SK-N-SH (cell line): ENCODE measurements around the gene OR8D1. TPM values are rescaled to one million over a fixed set of nuclear protein-coding genes. Genes with fewer than 3 reads are reported as not detected.

Experiments used
- CTCF ChIA-PET: fragments of 300-600, 350-600 bp; formaldehyde crosslinking; extraction: SDS; loops from one replicate; lab custom pipeline; 2021; lab: Yijun Ruan, JAX
- POLR2A ChIA-PET: fragments of 350-600 bp; sonication (Branson Sonifier 250); formaldehyde crosslinking; extraction: SDS; loops from one replicate; lab custom pipeline; 2020; ENCODE audit warnings: antibody characterized with exemption, inconsistent platforms; lab: Yijun Ruan, JAX
- DNase-seq: peaks from one replicate; pipeline ENCODE4 v3.0.0; 2012
- H2AFZ ChIP-seq: fragments of 200-600 bp; sonication (generic); 2 replicates; pipeline ENCODE4 v1.8.1; 2016; ENCODE audit warnings: antibody characterized with exemption, mild to moderate bottlenecking, low read depth
- H3F3A ChIP-seq: fragments of 200-600 bp; sonication (generic); replicated peaks from 2 replicates; pipeline ENCODE3; 2016; ENCODE audit warnings: antibody characterized with exemption, mild to moderate bottlenecking; ENCODE audit not compliant: insufficient read depth
- H3K27ac ChIP-seq, 2 experiments: fragments of 200-500 bp in 1 of 2; fragments of 200-600 bp in 1 of 2; sonication (Bioruptor generic) in 1 of 2; sonication (generic), shearing (Covaris generic) in 1 of 2; 2 replicates each; pipeline versions ENCODE4 v1.5.1 to v1.6.1; 2014 to 2016; ENCODE audit warnings: low read depth in 2 of 2, inconsistent platforms in 1 of 2, low read length in 1 of 2, mild to moderate bottlenecking in 1 of 2, mixed read lengths in 1 of 2
- H3K27me3 ChIP-seq: fragments of 200-600 bp; sonication (generic), shearing (Covaris generic); 2 replicates; pipeline ENCODE4 v1.6.1; 2016; ENCODE audit warnings: mixed run types; ENCODE audit not compliant: insufficient read depth
- H3K36me3 ChIP-seq, 2 experiments: fragments of 200-500 bp in 1 of 2; fragments of 200-600 bp in 1 of 2; sonication (Bioruptor generic) in 1 of 2; sonication (generic) in 1 of 2; replicated peaks in 1 of 2; 2 replicates each; pipeline versions ENCODE3 to v1.5.1; 2014 to 2016; ENCODE audit warnings: low read length in 1 of 2, mild to moderate bottlenecking in 1 of 2; ENCODE audit not compliant: insufficient read depth in 2 of 2, control insufficient read depth in 1 of 2
- H3K4me1 ChIP-seq, 2 experiments: fragments of 200-500 bp in 1 of 2; fragments of 200-600 bp in 1 of 2; sonication (Bioruptor generic) in 1 of 2; sonication (generic), shearing (Covaris generic) in 1 of 2; 2 replicates each; pipeline versions ENCODE4 v1.5.1 to v1.6.1; 2014 to 2016; ENCODE audit warnings: low read depth in 1 of 2, low read length in 1 of 2, mixed run types in 1 of 2; ENCODE audit not compliant: insufficient read depth in 2 of 2, control insufficient read depth in 1 of 2
- H3K4me2 ChIP-seq: fragments of 200-600 bp; sonication (generic), shearing (Covaris generic); 2 replicates; pipeline ENCODE4 v1.6.1; 2017; ENCODE audit warnings: mixed run types
- H3K4me3 ChIP-seq, 2 experiments: fragments of 200-500 bp in 1 of 2; fragments of 200-600 bp in 1 of 2; sonication (Bioruptor generic) in 1 of 2; sonication (generic), shearing (Covaris generic) in 1 of 2; 2 replicates each; pipeline versions ENCODE4 v1.5.1 to v1.8.1; 2014 to 2016; ENCODE audit warnings: low read depth in 2 of 2, inconsistent platforms in 1 of 2, low read length in 1 of 2, mild to moderate bottlenecking in 1 of 2, mixed read lengths in 1 of 2, moderate library complexity in 1 of 2
- H3K79me2 ChIP-seq: fragments of 200-600 bp; sonication (generic); 2 replicates; pipeline ENCODE4 v1.8.1; 2017; ENCODE audit warnings: mild to moderate bottlenecking; ENCODE audit not compliant: insufficient read depth
- H3K9ac ChIP-seq: fragments of 200-600 bp; sonication (generic); 2 replicates; pipeline ENCODE4 v1.6.1; 2017; ENCODE audit warnings: mixed run types
- H3K9me2 ChIP-seq: fragments of 200-600 bp; sonication (generic); 2 replicates; pipeline ENCODE4 v1.6.1; 2017; ENCODE audit warnings: mixed run types
- H3K9me3 ChIP-seq: fragments of 200-600 bp; sonication (generic); 2 replicates; pipeline ENCODE4 v1.6.1; 2017; ENCODE audit warnings: mixed run types, mild to moderate bottlenecking, moderate library complexity
- H4K20me1 ChIP-seq: fragments of 200-600 bp; sonication (generic); 2 replicates; pipeline ENCODE4 v1.6.1; 2017; ENCODE audit warnings: mild to moderate bottlenecking, mixed run types; ENCODE audit not compliant: insufficient read depth
- CTCF ChIP-seq: fragments of 200-600 bp; sonication (generic); IDR thresholded peaks from 2 replicates; pipeline ENCODE4 v1.6.1; 2017; ENCODE audit warnings: antibody characterized with exemption, mild to moderate bottlenecking, moderate library complexity
- ELF1 ChIP-seq: IDR thresholded peaks from 2 replicates; pipeline ENCODE4 v1.4.0; 2012
- EP300 ChIP-seq, 2 experiments: IDR thresholded peaks; 2 replicates each; pipeline versions ENCODE4 v1.4.0 to v1.6.1; 2012; ENCODE audit warnings: borderline replicate concordance in 1 of 2, low read depth in 1 of 2, low read length in 1 of 2
- EZH2phosphoT487 ChIP-seq: fragments of 200-600 bp; sonication (generic); IDR thresholded peaks from 2 replicates; pipeline ENCODE4 v1.6.1; 2017; ENCODE audit warnings: low read depth, mixed run types, mild to moderate bottlenecking, antibody characterized with exemption, moderate library complexity, borderline replicate concordance
- FOSL2 ChIP-seq: IDR thresholded peaks from 2 replicates; pipeline ENCODE4 v1.4.0; 2012; ENCODE audit warnings: low read depth, mild to moderate bottlenecking, moderate library complexity, borderline replicate concordance
- FOXM1 ChIP-seq: IDR thresholded peaks from 2 replicates; pipeline ENCODE4 v1.4.0; 2012; ENCODE audit warnings: low read depth, mild to moderate bottlenecking
- GABPA ChIP-seq: IDR thresholded peaks from 2 replicates; pipeline ENCODE4 v1.4.0; 2012; ENCODE audit warnings: low read depth, mild to moderate bottlenecking
- JUND ChIP-seq: IDR thresholded peaks from 2 replicates; pipeline ENCODE4 v1.4.0; 2012
- MEF2A ChIP-seq: IDR thresholded peaks from 2 replicates; pipeline ENCODE4 v1.4.0; 2012; ENCODE audit warnings: low read depth, borderline replicate concordance
- RXRA ChIP-seq: IDR thresholded peaks from 2 replicates; pipeline ENCODE4 v1.4.0; 2012; ENCODE audit warnings: low read depth, mild to moderate bottlenecking, borderline replicate concordance
- SIN3A ChIP-seq: IDR thresholded peaks from 2 replicates; pipeline ENCODE4 v1.6.1; 2012; ENCODE audit warnings: low read depth, mild to moderate bottlenecking, low read length, moderate library complexity, borderline replicate concordance
- SMC3 ChIP-seq: IDR thresholded peaks from 2 replicates; pipeline ENCODE4 v1.6.1; 2012; ENCODE audit warnings: low read depth, low read length, improper control_type of control experiment
- TAF1 ChIP-seq: IDR thresholded peaks from 2 replicates; pipeline ENCODE4 v1.6.1; 2012; ENCODE audit warnings: low read depth, mild to moderate bottlenecking, low read length, moderate library complexity, borderline replicate concordance
- TCF12 ChIP-seq: IDR thresholded peaks from 2 replicates; pipeline ENCODE4 v1.4.0; 2012
- TEAD4 ChIP-seq: IDR thresholded peaks from 2 replicates; pipeline ENCODE4 v1.4.0; 2012; ENCODE audit warnings: mild to moderate bottlenecking, borderline replicate concordance; ENCODE audit not compliant: insufficient read depth
- WGBS: methylation state at CpG from one replicate; pipeline ENCODE4 v1.1.6; 2017; ENCODE audit warnings: low lambda C conversion rate; 5-methylcytosine and 5-hydroxymethylcytosine counted together
- polyA plus RNA-seq, 3 experiments: library from polyadenylated mRNA; depleted of rRNA; stranded (reverse); fragments of >200 nt; gene quantifications; 2 replicates each; pipeline ENCODE4 v1.2.3, GENCODE V29; 2012
- TF ChIP-seq, protein P1 (sequence below): IDR thresholded peaks from 2 replicates; pipeline ENCODE4 v1.4.0; 2012; ENCODE audit warnings: low read depth, borderline replicate concordance
- TF ChIP-seq, protein P2 (sequence below): fragments of 150-350 bp; IDR thresholded peaks from 2 replicates; pipeline ENCODE4 v1.6.1; 2017; ENCODE audit warnings: antibody characterized with exemption, low read length, low read depth, borderline replicate concordance
- TF ChIP-seq, protein P3 (sequence below): IDR thresholded peaks from 2 replicates; pipeline ENCODE4 v1.6.1; 2012; ENCODE audit warnings: mild to moderate bottlenecking, low read depth, low read length, moderate library complexity

OR8D1 gene
- polyA plus RNA-seq, 1 of the 3 experiments (the other 2 are of a cell fraction) = not detected

DNA sequence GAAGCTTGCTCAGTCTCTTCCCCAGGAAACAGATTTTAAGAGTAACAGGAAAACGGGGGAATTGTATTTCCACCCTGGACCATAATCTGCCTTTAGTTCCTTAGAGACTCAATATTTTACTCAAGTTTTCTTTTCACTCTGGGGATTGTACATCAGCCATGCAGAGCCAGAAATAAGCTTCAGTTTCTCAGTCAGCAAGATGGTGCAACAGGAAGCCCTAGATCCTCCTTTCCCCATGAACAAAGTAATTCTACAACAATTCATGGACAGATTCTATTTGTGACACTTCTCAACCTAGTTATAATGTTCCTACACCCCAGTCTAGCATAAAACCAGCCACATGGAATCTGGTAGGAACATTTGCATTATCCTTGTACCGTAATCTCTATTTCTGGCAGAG is 45.8 kb upstream of the OR8D1 start:
- no peak for DNase-seq
- H3K9me3 ChIP-seq = no peaks in the 10 kb centered on the region
- no peaks in the 10 kb centered on the region for H3K9me2 ChIP-seq
- H3K27me3 ChIP-seq = no peaks in the 10 kb centered on the region
- no peaks in the 10 kb centered on the region for H3F3A ChIP-seq
- no peak overlapping the region for H3K9ac ChIP-seq
- no peaks in the 10 kb centered on the region for H3K36me3 ChIP-seq
- H3K27ac ChIP-seq = no peak overlapping the region
- no peak overlapping the region for H3K4me3 ChIP-seq
- POLR2A ChIA-PET = no interaction called here
- H3K4me1 ChIP-seq = no peaks in the 10 kb centered on the region
- TF ChIP-seq, protein P1, sequence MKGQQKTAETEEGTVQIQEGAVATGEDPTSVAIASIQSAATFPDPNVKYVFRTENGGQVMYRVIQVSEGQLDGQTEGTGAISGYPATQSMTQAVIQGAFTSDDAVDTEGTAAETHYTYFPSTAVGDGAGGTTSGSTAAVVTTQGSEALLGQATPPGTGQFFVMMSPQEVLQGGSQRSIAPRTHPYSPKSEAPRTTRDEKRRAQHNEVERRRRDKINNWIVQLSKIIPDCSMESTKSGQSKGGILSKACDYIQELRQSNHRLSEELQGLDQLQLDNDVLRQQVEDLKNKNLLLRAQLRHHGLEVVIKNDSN = no peak
- TF ChIP-seq SMC3 (no peak), SIN3A (no peak), EZH2phosphoT487 (no peak), FOXM1 (no peak), ELF1 (no peak), TCF12 (no peak), MEF2A (no peak), TAF1 (no peak), GABPA (no peak), EP300 (IDR thresholded peaks at IDR 0.05; ENCODE audit: borderline replicate concordance in 1 of 2, low read depth in 1 of 2, low read length in 1 of 2) (no peak), RXRA (no peak), CTCF (no peak), JUND (no peak), FOSL2 (no peak), TEAD4 (no peak)
- TF ChIP-seq, protein P2, sequence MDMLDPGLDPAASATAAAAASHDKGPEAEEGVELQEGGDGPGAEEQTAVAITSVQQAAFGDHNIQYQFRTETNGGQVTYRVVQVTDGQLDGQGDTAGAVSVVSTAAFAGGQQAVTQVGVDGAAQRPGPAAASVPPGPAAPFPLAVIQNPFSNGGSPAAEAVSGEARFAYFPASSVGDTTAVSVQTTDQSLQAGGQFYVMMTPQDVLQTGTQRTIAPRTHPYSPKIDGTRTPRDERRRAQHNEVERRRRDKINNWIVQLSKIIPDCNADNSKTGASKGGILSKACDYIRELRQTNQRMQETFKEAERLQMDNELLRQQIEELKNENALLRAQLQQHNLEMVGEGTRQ = no peak
- TF ChIP-seq, protein P3, sequence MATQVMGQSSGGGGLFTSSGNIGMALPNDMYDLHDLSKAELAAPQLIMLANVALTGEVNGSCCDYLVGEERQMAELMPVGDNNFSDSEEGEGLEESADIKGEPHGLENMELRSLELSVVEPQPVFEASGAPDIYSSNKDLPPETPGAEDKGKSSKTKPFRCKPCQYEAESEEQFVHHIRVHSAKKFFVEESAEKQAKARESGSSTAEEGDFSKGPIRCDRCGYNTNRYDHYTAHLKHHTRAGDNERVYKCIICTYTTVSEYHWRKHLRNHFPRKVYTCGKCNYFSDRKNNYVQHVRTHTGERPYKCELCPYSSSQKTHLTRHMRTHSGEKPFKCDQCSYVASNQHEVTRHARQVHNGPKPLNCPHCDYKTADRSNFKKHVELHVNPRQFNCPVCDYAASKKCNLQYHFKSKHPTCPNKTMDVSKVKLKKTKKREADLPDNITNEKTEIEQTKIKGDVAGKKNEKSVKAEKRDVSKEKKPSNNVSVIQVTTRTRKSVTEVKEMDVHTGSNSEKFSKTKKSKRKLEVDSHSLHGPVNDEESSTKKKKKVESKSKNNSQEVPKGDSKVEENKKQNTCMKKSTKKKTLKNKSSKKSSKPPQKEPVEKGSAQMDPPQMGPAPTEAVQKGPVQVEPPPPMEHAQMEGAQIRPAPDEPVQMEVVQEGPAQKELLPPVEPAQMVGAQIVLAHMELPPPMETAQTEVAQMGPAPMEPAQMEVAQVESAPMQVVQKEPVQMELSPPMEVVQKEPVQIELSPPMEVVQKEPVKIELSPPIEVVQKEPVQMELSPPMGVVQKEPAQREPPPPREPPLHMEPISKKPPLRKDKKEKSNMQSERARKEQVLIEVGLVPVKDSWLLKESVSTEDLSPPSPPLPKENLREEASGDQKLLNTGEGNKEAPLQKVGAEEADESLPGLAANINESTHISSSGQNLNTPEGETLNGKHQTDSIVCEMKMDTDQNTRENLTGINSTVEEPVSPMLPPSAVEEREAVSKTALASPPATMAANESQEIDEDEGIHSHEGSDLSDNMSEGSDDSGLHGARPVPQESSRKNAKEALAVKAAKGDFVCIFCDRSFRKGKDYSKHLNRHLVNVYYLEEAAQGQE = no peak
- TF ChIP-seq, all 33 proteins: peak for 0
- Histone ChIP-seq H3K79me2 (no peaks in the 10 kb centered on the region), H3K4me2 (no peak overlapping the region), H2AFZ (no peak overlapping the region), H4K20me1 (no peaks in the 10 kb centered on the region)
- 2% methylated on average over 2 of the region's 2 CpGs for WGBS
- CTCF ChIA-PET = no interaction called here
